Non-pigmented ciliary epithelial cell (primary cell): ENCODE data around the gene SLC22A31.

Experiments
- DNase-seq: peaks from one replicate; pipeline ENCODE4 v3.0.0-alpha.2; 2010; ENCODE audit warnings: low read depth

SLC22A31 gene

DNA sequence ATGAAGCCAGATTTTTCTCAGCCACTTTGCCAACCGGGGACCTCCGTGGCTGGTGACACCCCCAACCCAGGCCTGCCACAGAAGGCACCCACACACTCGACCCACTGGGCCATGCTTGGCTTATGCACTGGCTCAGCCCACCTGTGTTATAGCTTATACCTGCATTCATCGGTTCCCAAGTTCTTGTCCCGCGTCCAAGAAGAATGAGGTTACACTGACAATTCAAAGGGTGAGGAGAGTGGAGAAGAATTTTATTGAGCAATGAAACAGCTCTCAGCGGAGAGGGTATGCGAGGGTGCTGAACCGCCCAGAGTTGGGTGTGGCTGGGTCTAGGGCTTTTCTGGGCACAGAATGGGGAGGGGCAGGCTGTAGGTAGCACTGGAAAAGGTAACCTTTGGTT lies 51.0 kb downstream of the SLC22A31 start:
- DNase-seq: no peak

DNA sequence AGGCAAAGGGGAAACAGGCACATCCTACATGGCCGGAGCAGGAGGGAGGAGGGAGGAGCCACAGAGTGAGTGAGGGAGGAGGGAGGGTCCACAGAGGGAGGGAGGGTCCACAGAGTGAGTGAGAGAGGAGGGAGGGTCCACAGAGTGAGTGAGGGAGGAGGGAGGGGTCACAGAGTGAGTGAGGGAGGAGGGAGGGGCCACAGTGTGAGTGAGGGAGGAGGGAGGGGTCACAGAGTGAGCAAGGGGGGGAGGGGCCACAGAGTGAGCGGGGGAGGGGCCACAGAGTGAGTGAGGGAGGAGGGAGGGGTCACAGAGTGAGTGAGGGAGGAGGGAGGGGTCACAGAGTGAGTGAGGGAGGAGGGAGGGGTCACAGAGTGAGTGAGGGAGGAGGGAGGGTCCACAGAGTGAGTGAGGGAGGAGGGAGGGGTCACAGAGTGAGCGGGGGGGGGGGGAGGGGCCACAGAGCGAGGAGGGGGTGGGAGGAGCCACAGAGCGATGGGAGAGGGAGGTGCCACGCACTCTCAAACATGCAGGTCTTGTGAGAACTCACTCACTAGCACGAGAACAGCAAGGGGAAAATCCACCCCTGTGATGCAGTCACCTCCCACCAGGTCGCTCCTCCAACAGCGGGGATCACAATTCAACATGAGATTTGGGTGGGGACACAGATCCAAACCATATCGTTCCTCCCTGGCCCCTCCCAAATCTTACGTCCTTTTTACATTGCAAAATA lies 53.1 kb downstream of the SLC22A31 start:
- DNase-seq: no peak

DNA sequence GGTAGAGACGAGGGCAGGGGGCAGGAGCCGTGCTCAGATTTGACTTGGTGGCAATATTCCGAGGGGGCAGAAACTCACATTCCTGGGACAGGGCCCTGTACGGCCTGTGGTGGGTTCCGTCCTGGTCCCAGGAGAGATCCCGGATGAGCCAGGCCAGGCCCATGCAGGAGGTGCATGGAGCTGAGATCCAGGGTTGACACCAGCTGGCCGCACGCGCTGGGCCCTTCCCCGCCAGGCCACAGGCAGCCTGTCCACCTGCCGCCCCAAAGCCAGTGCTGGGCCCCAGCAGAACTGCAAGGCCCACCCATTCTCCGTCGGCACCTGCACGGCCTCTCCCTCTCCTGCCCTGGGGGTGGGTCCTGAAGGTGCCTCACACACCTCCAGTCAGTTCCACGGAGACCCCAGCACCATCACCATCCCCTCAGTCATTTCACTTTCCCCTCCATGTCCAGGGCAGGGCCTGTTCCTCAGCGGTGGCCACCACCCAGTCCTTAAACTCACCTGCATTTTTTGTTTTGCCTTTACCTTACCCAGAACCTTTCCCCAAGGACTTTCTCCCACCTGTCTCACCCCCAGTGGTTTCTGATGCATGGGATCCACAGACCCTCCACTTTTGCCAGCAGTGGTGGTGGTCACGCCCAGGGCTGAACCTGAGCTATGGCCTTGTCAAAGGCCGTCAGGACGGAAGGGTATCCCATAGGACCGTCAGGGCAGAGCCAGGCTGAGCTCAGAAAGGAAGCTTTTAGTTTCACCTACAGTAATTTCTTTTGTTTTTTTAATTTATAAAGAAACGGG lies 53.9 kb downstream of the SLC22A31 start:
- DNase-seq: no peak
